ENCODE data around the gene AMZ2. TPM values are rescaled to one million over a fixed set of nuclear protein-coding genes. Genes with fewer than 3 reads are reported as not detected.

Gene AMZ2
- total RNA-seq, 1 experiment from 2014 or later = 54.6 TPM

GRCh38 chr17:68298601-68299000, 50.8 kb downstream of the AMZ2 start:
- ChIA-PET CTCF (no interaction called here), POLR2A (no interaction called here)
- no peak overlapping the region for H3K27ac Mint-ChIP-seq
- H3K4me1 Mint-ChIP-seq = peaks cover 47% of the 10 kb centered on the region
- ATAC-seq = no peak
- TF ChIP-seq ATF1 (CRISPR knock-in tag; IDR thresholded peaks at IDR 0.05) (no peak), ARID4B (CRISPR knock-in tag; IDR thresholded peaks at IDR 0.05; ENCODE audit: borderline replicate concordance) (no peak), IRF1 (CRISPR knock-in tag; IDR thresholded peaks at IDR 0.05) (no peak), ZNF671 (CRISPR knock-in tag; IDR thresholded peaks at IDR 0.05) (no peak), MYBL2 (CRISPR knock-in tag; IDR thresholded peaks at IDR 0.05) (no peak), MAX (CRISPR knock-in tag; IDR thresholded peaks at IDR 0.05) (no peak), FOXJ3 (CRISPR knock-in tag; IDR thresholded peaks at IDR 0.05; ENCODE audit: borderline replicate concordance) (no peak), ZNF121 (CRISPR knock-in tag; IDR thresholded peaks at IDR 0.05) (no peak), TP53 (CRISPR knock-in tag; IDR thresholded peaks at IDR 0.05) (no peak), RORB (CRISPR knock-in tag; IDR thresholded peaks at IDR 0.05) (no peak), MLX (CRISPR knock-in tag; IDR thresholded peaks at IDR 0.05) (no peak), FOXP4 (CRISPR knock-in tag; IDR thresholded peaks at IDR 0.05) (no peak), GRHL2 (CRISPR knock-in tag; IDR thresholded peaks at IDR 0.05; ENCODE audit: insufficient replicate concordance, severe bottlenecking) (no peak), ZNF138 (CRISPR knock-in tag; conservative IDR thresholded peaks at IDR 0.05) (no peak), TEAD4 (CRISPR knock-in tag; IDR thresholded peaks at IDR 0.05) (no peak), TCF7 (CRISPR knock-in tag; IDR thresholded peaks at IDR 0.05; ENCODE audit: low read depth) (no peak), E2F1 (CRISPR knock-in tag; IDR thresholded peaks at IDR 0.05) (no peak), PREB (CRISPR knock-in tag; IDR thresholded peaks at IDR 0.05; ENCODE audit: borderline replicate concordance) (no peak), ZNF532 (CRISPR knock-in tag; IDR thresholded peaks at IDR 0.05; ENCODE audit: borderline replicate concordance) (no peak), ELF4 (CRISPR knock-in tag; IDR thresholded peaks at IDR 0.05; ENCODE audit: low read depth) (no peak)
- DNase-seq (ENCODE audit: low spot score) = no peak
- H3K36me3 Mint-ChIP-seq = no peaks in the 10 kb centered on the region
- H3K27me3 Mint-ChIP-seq (ENCODE audit: low read depth) = peaks cover 7% of the 10 kb centered on the region
- H3K4me3 Mint-ChIP-seq = no peak overlapping the region
- peaks cover 11% of the 10 kb centered on the region for H3K9me3 Mint-ChIP-seq

Data from WTC11 (cell line).